Heart left ventricle (tissue), 13 donors: ENCODE data around the gene AFAP1L1.

Experiments used
- POLR2A ChIP-seq, 2 donors: fragments of 450-650 bp; IDR thresholded peaks; one replicate each; pipeline ENCODE4 v1.6.1; 2017; ENCODE audit warnings: antibody characterized with exemption in 2 of 2, mild to moderate bottlenecking in 2 of 2, moderate library complexity in 2 of 2
- TF ChIP-seq, protein P1 (sequence below), 12 donors: fragments of 200-600 bp; sonication (generic) in 4 of 12; IDR thresholded peaks; one replicate each; pipeline versions ENCODE4 v1.5.0 to v1.8.0; 2018 to 2022; ENCODE audit warnings: antibody characterized with exemption in 12 of 12, mild to moderate bottlenecking in 5 of 12
- donor health status: ischemic (EF 13 %, LVEDD 7.1; RV severe dilation, severe dysfunction).
- donor health status: DM: no; HTN: yes; CAD: no.
- donor health status: DM: no; HTN: no; CAD: no.
- donor health status: ischemic (EF 25% LVEDD 6.9; RV normal size, moderate dysfunction).
- donor health status: ischemic (EF 25% LVEDD 5.7; RV mildly dilated, moderate dysfunction).
- donor health status: ischemic (EF 35%, LVEDD 5.7; RV mildly dilated, moderate dysfunction).
- donor health status: nonischemic (EF 11% LVEDD 7.7; RV severe dilation, severe dysfunction).
- donor health status: DM: yes; HTN: yes; CAD: no.
- donor health status: PGD.
- donor health status: ischemic (EF 29% LVEDD 5.4; RV normal size, mild dysfunction).
- donor health status: nonischemic (EF 23%, LVEDD 6.1; RV moderate dilation, normal function).

DNA sequence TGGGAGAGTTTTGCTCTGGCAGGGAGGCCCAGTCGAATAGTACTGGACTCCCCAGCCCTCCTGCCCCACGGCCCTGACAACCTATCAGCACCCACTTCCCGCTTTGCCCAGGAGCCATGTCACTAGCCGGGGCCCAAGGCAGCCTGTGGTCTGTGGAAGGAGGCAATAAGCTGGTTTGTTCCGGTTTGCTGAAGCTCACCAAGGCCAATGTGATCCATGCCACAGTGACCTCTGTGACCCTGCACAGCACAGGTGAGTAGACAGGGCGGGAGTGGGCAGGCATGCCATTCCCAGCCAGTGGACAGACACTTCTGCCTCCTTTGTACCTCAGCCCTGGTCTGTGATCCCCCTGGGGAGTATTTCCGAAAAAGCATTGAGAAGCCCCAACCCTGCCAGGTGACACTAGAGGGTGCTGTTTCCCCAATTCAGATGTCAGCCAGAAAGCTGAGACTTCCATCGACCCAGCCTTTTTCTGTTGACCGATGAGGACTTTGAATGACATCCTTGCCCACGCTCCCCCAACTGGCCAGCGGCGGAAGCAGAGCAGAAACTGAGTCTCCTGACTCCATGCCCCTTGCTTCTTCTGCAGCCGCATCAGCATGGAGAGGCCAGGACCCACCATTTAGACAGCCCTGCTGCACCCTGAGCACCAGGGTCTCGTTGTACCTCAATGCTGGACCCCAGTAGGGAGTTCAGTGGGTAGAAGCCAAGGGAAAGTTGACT is 95.8 kb downstream of the AFAP1L1 start:
- TF ChIP-seq, protein P1, sequence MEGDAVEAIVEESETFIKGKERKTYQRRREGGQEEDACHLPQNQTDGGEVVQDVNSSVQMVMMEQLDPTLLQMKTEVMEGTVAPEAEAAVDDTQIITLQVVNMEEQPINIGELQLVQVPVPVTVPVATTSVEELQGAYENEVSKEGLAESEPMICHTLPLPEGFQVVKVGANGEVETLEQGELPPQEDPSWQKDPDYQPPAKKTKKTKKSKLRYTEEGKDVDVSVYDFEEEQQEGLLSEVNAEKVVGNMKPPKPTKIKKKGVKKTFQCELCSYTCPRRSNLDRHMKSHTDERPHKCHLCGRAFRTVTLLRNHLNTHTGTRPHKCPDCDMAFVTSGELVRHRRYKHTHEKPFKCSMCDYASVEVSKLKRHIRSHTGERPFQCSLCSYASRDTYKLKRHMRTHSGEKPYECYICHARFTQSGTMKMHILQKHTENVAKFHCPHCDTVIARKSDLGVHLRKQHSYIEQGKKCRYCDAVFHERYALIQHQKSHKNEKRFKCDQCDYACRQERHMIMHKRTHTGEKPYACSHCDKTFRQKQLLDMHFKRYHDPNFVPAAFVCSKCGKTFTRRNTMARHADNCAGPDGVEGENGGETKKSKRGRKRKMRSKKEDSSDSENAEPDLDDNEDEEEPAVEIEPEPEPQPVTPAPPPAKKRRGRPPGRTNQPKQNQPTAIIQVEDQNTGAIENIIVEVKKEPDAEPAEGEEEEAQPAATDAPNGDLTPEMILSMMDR (IDR thresholded peaks at IDR 0.05) = peak; percentile 62 to 84 (median 81)
- no peak for TF ChIP-seq POLR2A (IDR thresholded peaks at IDR 0.05)
